ENCODE data around the gene ARAP2.

Gene ARAP2

DNA sequence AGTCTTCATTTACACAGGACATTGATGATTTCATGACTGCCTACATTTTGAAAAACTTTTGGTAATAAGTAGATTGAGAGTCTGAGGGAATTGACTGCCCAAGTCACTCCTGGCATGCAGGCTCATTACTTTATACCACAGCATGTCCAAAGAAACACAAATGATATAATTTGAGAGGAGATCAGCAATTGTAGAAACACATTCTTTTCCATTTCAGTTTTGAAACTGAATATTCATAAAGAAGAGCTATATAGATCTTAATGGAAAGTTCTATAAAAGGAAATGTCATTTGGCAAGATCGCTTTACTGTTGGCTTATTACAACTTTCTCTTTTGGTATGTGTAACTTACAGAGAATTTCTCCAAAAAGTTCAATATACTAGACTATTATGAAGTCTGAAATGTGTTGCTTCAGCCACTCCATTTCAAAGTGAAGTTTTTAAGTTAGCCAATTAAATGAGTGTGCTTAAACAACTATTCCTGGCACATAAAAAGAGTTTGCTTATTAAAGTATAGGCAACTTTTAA lies 158.0 kb downstream of the ARAP2 start:
- no peak overlapping the region for H3K4me3 ChIP-seq (ENCODE audit: control insufficient read depth, low read depth, low read length)
- no peak for DNase-seq (ENCODE audit: low read depth)
- TF ChIP-seq, protein P1, sequence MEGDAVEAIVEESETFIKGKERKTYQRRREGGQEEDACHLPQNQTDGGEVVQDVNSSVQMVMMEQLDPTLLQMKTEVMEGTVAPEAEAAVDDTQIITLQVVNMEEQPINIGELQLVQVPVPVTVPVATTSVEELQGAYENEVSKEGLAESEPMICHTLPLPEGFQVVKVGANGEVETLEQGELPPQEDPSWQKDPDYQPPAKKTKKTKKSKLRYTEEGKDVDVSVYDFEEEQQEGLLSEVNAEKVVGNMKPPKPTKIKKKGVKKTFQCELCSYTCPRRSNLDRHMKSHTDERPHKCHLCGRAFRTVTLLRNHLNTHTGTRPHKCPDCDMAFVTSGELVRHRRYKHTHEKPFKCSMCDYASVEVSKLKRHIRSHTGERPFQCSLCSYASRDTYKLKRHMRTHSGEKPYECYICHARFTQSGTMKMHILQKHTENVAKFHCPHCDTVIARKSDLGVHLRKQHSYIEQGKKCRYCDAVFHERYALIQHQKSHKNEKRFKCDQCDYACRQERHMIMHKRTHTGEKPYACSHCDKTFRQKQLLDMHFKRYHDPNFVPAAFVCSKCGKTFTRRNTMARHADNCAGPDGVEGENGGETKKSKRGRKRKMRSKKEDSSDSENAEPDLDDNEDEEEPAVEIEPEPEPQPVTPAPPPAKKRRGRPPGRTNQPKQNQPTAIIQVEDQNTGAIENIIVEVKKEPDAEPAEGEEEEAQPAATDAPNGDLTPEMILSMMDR (conservative IDR thresholded peaks at IDR 0.05; ENCODE audit: control insufficient read depth, insufficient read depth, low read depth, low read length), result no peak

DNA sequence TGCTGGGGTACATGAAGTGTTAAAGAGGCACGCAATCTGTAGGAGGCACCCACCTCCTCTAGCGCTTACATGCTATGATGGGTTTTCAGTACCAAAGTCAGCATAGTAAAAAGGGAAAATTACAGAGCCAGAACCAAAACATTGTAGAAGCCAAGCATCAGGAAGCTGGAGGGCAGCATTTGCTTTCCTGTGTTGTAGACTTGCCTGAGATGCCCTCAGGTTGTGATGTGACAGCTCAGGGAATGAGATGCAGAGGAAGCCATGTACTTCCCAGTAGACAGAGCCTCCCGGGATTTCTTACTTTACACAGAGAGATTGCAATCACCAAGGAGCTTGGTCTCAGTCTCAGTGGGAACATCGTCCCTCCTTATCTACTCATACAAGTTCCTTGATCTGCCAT lies 161.5 kb downstream of the ARAP2 start:
- no peak for DNase-seq (ENCODE audit: low read depth)
- no peak overlapping the region for H3K4me3 ChIP-seq (ENCODE audit: control insufficient read depth, low read depth, low read length)
- TF ChIP-seq, protein P1 (conservative IDR thresholded peaks at IDR 0.05; ENCODE audit: control insufficient read depth, insufficient read depth, low read depth, low read length), result no peak

DNA sequence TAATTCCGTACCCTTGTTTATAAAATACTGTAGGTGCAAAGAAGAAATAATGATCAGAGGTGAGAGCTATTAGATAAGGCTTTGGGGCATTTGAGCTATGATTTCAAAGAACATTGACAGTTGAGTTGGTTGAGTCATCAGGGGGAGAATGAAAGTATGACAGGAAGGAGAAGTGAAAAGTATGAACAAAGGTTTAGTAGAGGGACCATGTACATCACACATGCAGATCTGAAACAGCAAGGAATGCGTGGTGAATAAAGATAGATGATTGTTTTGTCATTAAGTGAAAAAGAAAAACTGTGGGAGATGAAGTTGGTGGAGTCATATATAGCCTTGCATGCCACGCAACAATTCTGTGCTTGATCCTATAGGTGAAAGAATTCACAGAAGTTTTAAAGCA lies 163.1 kb downstream of the ARAP2 start:
- DNase-seq (ENCODE audit: low read depth), result no peak
- no peak overlapping the region for H3K4me3 ChIP-seq (ENCODE audit: control insufficient read depth, low read depth, low read length)
- TF ChIP-seq, protein P1 (conservative IDR thresholded peaks at IDR 0.05; ENCODE audit: control insufficient read depth, insufficient read depth, low read depth, low read length), result no peak

DNA sequence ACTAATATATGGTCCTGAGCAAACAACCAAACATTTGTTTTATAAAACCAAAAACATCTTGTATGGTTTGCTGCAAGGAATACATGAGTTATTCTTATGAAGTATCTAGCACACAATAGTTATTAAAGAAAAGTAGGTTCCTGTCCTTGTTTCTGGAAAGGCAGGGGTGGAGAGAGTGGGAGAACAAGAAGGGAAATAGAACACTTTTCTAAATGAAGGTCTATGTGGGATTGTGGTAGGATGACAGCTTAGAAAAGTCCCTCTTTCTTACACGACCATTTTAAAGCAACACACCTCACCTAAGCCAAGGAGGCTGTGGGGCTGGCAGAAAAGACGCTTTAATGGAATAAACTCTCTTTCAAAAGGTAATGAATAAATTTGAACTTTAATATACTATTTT lies 164.6 kb downstream of the ARAP2 start:
- H3K4me3 ChIP-seq (ENCODE audit: control insufficient read depth, low read depth, low read length), result no peak overlapping the region
- no peak for DNase-seq (ENCODE audit: low read depth)
- TF ChIP-seq, protein P1 (conservative IDR thresholded peaks at IDR 0.05; ENCODE audit: control insufficient read depth, insufficient read depth, low read depth, low read length), result no peak

DNA sequence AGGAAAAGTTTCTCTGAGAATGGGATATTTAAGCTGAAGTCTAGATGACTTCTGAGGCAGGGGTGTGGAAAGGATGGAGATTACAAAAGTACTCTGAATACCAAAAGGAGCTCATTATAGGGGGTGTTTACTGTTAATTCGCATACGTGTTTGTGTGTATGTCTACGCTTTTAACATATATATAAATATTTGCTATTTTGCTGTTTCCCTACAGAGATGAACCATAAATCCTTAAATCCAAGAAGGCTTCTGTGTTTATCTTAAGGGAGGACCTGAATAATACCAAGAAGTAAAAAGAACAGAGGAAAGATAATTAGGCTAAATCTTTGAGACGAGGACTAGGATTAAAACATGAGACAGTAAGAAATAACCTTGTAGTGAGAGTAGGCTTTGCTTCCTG lies 166.0 kb downstream of the ARAP2 start:
- DNase-seq (ENCODE audit: low read depth), result no peak
- TF ChIP-seq, protein P1 (conservative IDR thresholded peaks at IDR 0.05; ENCODE audit: control insufficient read depth, insufficient read depth, low read depth, low read length), result no peak
- no peak overlapping the region for H3K4me3 ChIP-seq (ENCODE audit: control insufficient read depth, low read depth, low read length)

DNA sequence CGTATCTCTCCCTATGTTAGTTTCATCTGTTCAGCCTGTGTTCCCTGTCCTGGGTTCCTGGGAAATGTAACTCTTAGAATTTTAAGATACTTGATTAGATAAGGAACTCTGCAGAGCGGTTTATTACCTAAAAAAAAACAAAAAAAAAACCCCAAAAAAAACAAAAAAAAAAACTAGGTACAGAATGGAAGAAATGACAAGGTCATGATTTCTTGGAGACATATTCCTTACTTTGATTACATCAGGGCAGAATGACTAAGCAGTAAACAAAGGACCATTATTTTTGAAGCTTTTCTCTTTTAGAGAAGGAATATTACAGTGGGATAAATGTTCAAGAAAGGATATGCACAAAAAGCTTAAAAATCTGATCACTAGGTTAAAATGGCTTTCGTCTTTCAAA lies 171.8 kb downstream of the ARAP2 start:
- H3K4me3 ChIP-seq (ENCODE audit: control insufficient read depth, low read depth, low read length), result no peak overlapping the region
- TF ChIP-seq, protein P1 (conservative IDR thresholded peaks at IDR 0.05; ENCODE audit: control insufficient read depth, insufficient read depth, low read depth, low read length), result no peak
- no peak for DNase-seq (ENCODE audit: low read depth)

DNA sequence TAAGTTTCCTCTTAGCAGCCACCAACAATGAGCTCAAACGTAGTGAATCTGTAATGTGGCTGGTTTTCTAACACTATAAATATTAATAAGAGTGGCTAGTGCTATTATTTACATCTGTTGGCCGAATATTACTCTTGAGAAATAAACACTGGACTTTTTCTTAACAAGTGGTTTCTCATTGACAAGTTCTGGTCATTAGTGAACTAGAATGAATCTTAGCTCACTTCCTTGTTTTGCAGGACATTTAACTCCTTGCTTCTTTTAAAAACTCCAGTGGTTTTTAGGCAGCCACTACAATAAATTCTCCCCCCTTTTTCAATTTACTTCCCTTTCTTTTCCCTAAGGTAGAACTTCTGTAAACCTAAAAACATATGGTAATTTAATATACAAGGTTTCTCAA lies 177.2 kb downstream of the ARAP2 start:
- TF ChIP-seq, protein P1 (conservative IDR thresholded peaks at IDR 0.05; ENCODE audit: control insufficient read depth, insufficient read depth, low read depth, low read length), result no peak
- no peak for DNase-seq (ENCODE audit: low read depth)

More for the DNA sequence above, 177.2 kb downstream of the ARAP2 start:
- no peak overlapping the region for H3K4me3 ChIP-seq (ENCODE audit: control insufficient read depth, low read depth, low read length)
